ENCODE measurements around the gene UBB.

DNA sequence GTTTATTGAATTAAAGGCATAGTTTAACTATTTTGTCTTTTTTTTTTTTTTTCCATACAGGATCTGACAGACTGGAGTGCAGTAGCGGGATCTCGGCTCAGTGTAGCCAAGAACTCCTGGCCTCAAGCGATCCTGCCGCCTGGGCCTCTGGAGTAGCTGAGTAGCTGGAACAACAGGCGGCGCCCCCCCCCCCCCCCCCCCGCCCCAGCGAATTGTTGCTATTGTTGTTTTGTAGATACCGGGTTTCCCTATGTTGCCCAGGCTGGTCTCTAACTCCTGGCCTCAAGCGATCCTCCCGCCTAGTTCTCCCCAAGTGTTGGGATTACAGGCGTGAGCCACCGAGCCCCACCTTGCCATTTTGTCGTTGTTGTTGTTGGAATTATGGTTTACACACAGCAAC, 26.3 kb upstream of the UBB start:
- no peak for TF ChIP-seq EP300 (IDR thresholded peaks at IDR 0.05)
- TF ChIP-seq POLR2A (IDR thresholded peaks at IDR 0.05): no peak
- TF ChIP-seq, protein P1, sequence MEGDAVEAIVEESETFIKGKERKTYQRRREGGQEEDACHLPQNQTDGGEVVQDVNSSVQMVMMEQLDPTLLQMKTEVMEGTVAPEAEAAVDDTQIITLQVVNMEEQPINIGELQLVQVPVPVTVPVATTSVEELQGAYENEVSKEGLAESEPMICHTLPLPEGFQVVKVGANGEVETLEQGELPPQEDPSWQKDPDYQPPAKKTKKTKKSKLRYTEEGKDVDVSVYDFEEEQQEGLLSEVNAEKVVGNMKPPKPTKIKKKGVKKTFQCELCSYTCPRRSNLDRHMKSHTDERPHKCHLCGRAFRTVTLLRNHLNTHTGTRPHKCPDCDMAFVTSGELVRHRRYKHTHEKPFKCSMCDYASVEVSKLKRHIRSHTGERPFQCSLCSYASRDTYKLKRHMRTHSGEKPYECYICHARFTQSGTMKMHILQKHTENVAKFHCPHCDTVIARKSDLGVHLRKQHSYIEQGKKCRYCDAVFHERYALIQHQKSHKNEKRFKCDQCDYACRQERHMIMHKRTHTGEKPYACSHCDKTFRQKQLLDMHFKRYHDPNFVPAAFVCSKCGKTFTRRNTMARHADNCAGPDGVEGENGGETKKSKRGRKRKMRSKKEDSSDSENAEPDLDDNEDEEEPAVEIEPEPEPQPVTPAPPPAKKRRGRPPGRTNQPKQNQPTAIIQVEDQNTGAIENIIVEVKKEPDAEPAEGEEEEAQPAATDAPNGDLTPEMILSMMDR (IDR thresholded peaks at IDR 0.05): no peak
